ENCODE data around the gene PCGF5.

DNA sequence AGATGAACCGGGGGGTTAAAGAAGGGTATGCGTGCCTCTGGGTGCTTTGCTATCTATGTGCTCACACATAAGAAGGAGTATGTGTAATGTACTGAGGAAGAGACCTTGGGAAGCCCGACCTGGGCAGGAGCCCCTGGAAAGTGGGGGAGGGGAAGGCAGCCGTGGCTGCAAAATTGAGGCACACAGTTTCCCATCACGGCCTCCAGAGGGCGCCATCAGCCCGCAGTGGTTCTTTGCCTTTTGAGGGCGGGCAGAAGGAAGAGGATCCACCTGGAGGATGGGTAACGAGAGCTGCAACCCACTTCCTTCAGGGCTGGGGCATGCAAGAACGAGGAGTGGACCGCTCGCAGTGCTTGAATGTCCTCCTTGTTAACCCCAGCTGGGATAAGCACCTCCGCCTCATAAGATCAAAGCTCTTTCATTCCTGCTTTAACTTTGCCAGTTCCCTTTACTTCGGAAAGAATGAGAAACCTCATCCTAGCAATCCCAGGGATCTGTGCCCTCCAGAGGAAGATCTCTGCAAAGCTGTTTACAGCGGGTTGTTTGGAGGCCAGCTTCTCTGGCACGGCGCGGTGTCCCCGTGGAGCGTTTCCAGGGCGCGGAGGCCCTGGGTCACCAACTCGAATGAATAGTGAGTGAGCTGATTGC, 77.9 kb downstream of the PCGF5 start:
- TF ChIP-seq, protein P1, sequence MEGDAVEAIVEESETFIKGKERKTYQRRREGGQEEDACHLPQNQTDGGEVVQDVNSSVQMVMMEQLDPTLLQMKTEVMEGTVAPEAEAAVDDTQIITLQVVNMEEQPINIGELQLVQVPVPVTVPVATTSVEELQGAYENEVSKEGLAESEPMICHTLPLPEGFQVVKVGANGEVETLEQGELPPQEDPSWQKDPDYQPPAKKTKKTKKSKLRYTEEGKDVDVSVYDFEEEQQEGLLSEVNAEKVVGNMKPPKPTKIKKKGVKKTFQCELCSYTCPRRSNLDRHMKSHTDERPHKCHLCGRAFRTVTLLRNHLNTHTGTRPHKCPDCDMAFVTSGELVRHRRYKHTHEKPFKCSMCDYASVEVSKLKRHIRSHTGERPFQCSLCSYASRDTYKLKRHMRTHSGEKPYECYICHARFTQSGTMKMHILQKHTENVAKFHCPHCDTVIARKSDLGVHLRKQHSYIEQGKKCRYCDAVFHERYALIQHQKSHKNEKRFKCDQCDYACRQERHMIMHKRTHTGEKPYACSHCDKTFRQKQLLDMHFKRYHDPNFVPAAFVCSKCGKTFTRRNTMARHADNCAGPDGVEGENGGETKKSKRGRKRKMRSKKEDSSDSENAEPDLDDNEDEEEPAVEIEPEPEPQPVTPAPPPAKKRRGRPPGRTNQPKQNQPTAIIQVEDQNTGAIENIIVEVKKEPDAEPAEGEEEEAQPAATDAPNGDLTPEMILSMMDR (IDR thresholded peaks at IDR 0.05) = peak; percentile 81 to 92 (median 89)
- TF ChIP-seq POLR2AphosphoS5 (IDR thresholded peaks at IDR 0.05) = no peak

Measured in transverse colon (tissue), 4 donors.